Colonic mucosa (tissue), 4 donors: ENCODE results near the gene PTCD1. TPM values are rescaled to one million over a fixed set of nuclear protein-coding genes. Genes with fewer than 3 reads are reported as not detected.

Experiments used
- DNase-seq: peaks from one replicate; pipeline ENCODE4 v3.0.0-alpha.2; 2020
- H3K27ac ChIP-seq: fragments of 200-600 bp; one replicate; pipeline ENCODE4 v1.8.0; 2021
- H3K27me3 ChIP-seq: fragments of 200-600 bp; one replicate; pipeline ENCODE4 v1.8.0; 2021
- H3K36me3 ChIP-seq: fragments of 200-600 bp; one replicate; pipeline ENCODE4 v1.8.0; 2021
- H3K4me1 ChIP-seq: fragments of 200-600 bp; one replicate; pipeline ENCODE4 v1.8.0; 2021; ENCODE audit warnings: mild to moderate bottlenecking
- H3K4me3 ChIP-seq: fragments of 200-600 bp; one replicate; pipeline ENCODE4 v1.8.0; 2021
- H3K9ac ChIP-seq, 2 donors: one replicate each; pipeline ENCODE4 v1.7.0; 2013; ENCODE audit warnings: control low read depth in 2 of 2, low read depth in 2 of 2, low read length in 2 of 2
- H3K9me3 ChIP-seq: fragments of 200-600 bp; one replicate; pipeline ENCODE4 v1.8.0; 2021
- CTCF ChIP-seq: fragments of 200-600 bp; IDR thresholded peaks from one replicate; pipeline ENCODE4 v1.8.0; 2022; ENCODE audit warnings: antibody characterized with exemption, mild to moderate bottlenecking
- intact Hi-C: fragments of 100-400 bp; cut with DNase I; formaldehyde crosslinking; loops from one replicate; pipeline ENCODE4 v1.14.1; 2022
- total RNA-seq, 2 donors: library from RNA; stranded (reverse); fragmentation: NEBNext Ultra II Directional in 1 of 2; extraction: Animal tissue kit (Norgen Biotek cat#: 25700) in 1 of 2; gene quantifications; one replicate each; pipeline ENCODE4 v1.2.1, GENCODE V29; 2021
- donor health status: healthy.
- donor health status: DM: no; HTN: no; CAD: no.
- donor health status: DM: no; HTN: no; CAD: no.

The PTCD1 gene
- total RNA-seq, 2 donors from 2014 or later, result 4.5 to 7.6 TPM

GRCh38 chr7:99369767-99370391, 68.7 kb downstream of the PTCD1 start:
- Histone ChIP-seq H3K9me3 (no peaks in the 10 kb centered on the region), H3K9ac (no peak overlapping the region), H3K36me3 (peaks cover 3% of the 10 kb centered on the region), H3K27ac (no peak overlapping the region), H3K27me3 (no peaks in the 10 kb centered on the region), H3K4me1 (no peaks in the 10 kb centered on the region), H3K4me3 (no peak overlapping the region)
- no peak for DNase-seq
- intact Hi-C loops, result loop anchor here (5.0 kb wide), 2 partner anchors 37 to 47 kb away; partner anchors contain the start of genes BUD31 and PDAP1
- no peak for TF ChIP-seq CTCF

- no peak for DNase-seq
- H3K27me3 ChIP-seq, result no peaks in the 10 kb centered on the region
- no peak overlapping the region for H3K4me3 ChIP-seq
- no peak for TF ChIP-seq CTCF
- no peaks in the 10 kb centered on the region for H3K4me1 ChIP-seq
- intact Hi-C loops, result loop anchor here (5.0 kb wide), 1 partner anchor 48 kb away; no protein-coding TSS in a partner anchor
- H3K9ac ChIP-seq, result no peak overlapping the region
- peaks cover 10% of the 10 kb centered on the region for H3K36me3 ChIP-seq
- no peaks in the 10 kb centered on the region for H3K9me3 ChIP-seq
- no peak overlapping the region for H3K27ac ChIP-seq
Measured at GRCh38 chr7:99368750-99369389, 69.7 kb downstream of the PTCD1 start.

Other genes with a start within 250 kb of the PTCD1 start
- gene KPNA7, start 230.7 kb downstream of the PTCD1 start, total RNA-seq, result under 1 TPM; 0.19 to 0.62 TPM
- not detected for gene MYH16, start 166.0 kb downstream of the PTCD1 start, total RNA-seq
- 100 to 1,000 TPM; 173 to 231 TPM for gene ARPC1A, start 112.9 kb downstream of the PTCD1 start, total RNA-seq
- gene ARPC1B, start 64.1 kb downstream of the PTCD1 start, total RNA-seq, result 100 to 1,000 TPM; 141 to 143 TPM
- gene PDAP1, start 30.2 kb downstream of the PTCD1 start, total RNA-seq, result 100 to 1,000 TPM in 1 of 2 donors, 10 to 100 TPM in 1; 79.7 to 133 TPM
- gene BUD31, start 29.8 kb downstream of the PTCD1 start, total RNA-seq, result 100 to 1,000 TPM in 1 of 2 donors, 10 to 100 TPM in 1; 82.8 to 113 TPM
- 10 to 100 TPM; 16.6 to 39.2 TPM for gene CPSF4, start 145 bp upstream of the PTCD1 start, total RNA-seq
- 100 to 1,000 TPM; 392 to 534 TPM for gene ATP5MF, start 27.4 kb upstream of the PTCD1 start, total RNA-seq
- 10 to 100 TPM in 1 of 2 donors, 1 to 10 TPM in 1; 9.0 to 23.0 TPM for gene ZNF789, start 34.1 kb upstream of the PTCD1 start, total RNA-seq
- 10 to 100 TPM; 26.4 to 29.8 TPM for gene ZNF394, start 61.5 kb upstream of the PTCD1 start, total RNA-seq
- 1 to 10 TPM; 5.6 to 6.6 TPM for gene ZKSCAN5, start 65.9 kb upstream of the PTCD1 start, total RNA-seq
- 1 to 10 TPM; 4.1 to 5.0 TPM for gene FAM200A, start 113.3 kb upstream of the PTCD1 start, total RNA-seq
- 10 to 100 TPM; 41.8 to 50.7 TPM for gene ZNF655, start 119.8 kb upstream of the PTCD1 start, total RNA-seq
- under 1 TPM in 1 of 2 donors, not detected in 1; 0.74 TPM for gene TMEM225B, start 159.5 kb upstream of the PTCD1 start, total RNA-seq
- gene ZSCAN25, start 178.1 kb upstream of the PTCD1 start, total RNA-seq, result 10 to 100 TPM; 10.4 to 20.2 TPM
- 100 to 1,000 TPM in 1 of 2 donors, 10 to 100 TPM in 1; 52.6 to 112 TPM for gene CYP3A5, start 241.2 kb upstream of the PTCD1 start, total RNA-seq